Common myeloid progenitor, CD34-positive (primary cell): Measurements from ENCODE around the gene GRAMD1C.

Source experiments
- CTCF ChIA-PET: fragments of 350-600 bp; sonication (Branson Sonifier 250); formaldehyde crosslinking; loops from one replicate; lab custom pipeline; 2021; ENCODE audit warnings: antibody characterized with exemption; lab: Charles Lee
- POLR2A ChIA-PET: fragments of 350-600 bp; sonication (Branson Sonifier 250); formaldehyde crosslinking; loops from one replicate; lab custom pipeline; 2021; ENCODE audit warnings: antibody characterized with exemption; lab: Charles Lee
- DNase-seq, 3 donors: peaks; one replicate each; pipeline versions ENCODE4 v3.0.0 to v3.0.0-alpha.2; 2013
- H3K27ac ChIP-seq, 2 experiments: 1 replicate in 1 of 2; 2 replicates in 1 of 2; pipeline ENCODE4 v1.7.0; 2013; ENCODE audit warnings: inconsistent platforms in 2 of 2, low read length in 2 of 2, mild to moderate bottlenecking in 2 of 2, low read depth in 1 of 2, moderate library complexity in 1 of 2; ENCODE audit not compliant: severe bottlenecking in 2 of 2, insufficient read depth in 1 of 2, poor library complexity in 1 of 2
- H3K27me3 ChIP-seq, 5 experiments: replicated peaks in 2 of 5; 1 replicate in 3 of 5; 2 replicates in 2 of 5; pipeline versions ENCODE4 v1.6.1 to v1.7.0; 2013; ENCODE audit warnings: low read length in 4 of 5, mild to moderate bottlenecking in 2 of 5, moderate library complexity in 2 of 5, inconsistent platforms in 1 of 5; ENCODE audit not compliant: insufficient read depth in 5 of 5, control insufficient read depth in 4 of 5
- H3K36me3 ChIP-seq, 4 experiments: 1 replicate in 2 of 4; 2 replicates in 2 of 4; pipeline versions ENCODE4 v1.6.1 to v1.7.0; 2013; ENCODE audit warnings: low read length in 3 of 4, control low read depth in 1 of 4, mild to moderate bottlenecking in 1 of 4; ENCODE audit not compliant: control insufficient read depth in 4 of 4, insufficient read depth in 4 of 4
- H3K4me1 ChIP-seq, 4 experiments: 1 replicate in 3 of 4; 2 replicates in 1 of 4; pipeline versions ENCODE4 v1.6.1 to v1.7.1; 2013; ENCODE audit warnings: low read length in 3 of 4, mild to moderate bottlenecking in 3 of 4, control low read depth in 1 of 4, inconsistent platforms in 1 of 4, moderate library complexity in 1 of 4; ENCODE audit not compliant: control insufficient read depth in 4 of 4, insufficient read depth in 4 of 4; ENCODE audit errors: control extremely low read depth in 1 of 4
- H3K4me3 ChIP-seq, 7 experiments: 1 replicate in 4 of 7; 2 replicates in 3 of 7; pipeline versions ENCODE4 v1.5.1 to v1.7.0; 2013; ENCODE audit warnings: mild to moderate bottlenecking in 7 of 7, low read length in 6 of 7, moderate library complexity in 6 of 7, inconsistent platforms in 2 of 7, low read depth in 2 of 7, control low read depth in 1 of 7; ENCODE audit not compliant: insufficient read depth in 4 of 7, control insufficient read depth in 1 of 7; ENCODE audit errors: extremely low read depth in 1 of 7
- H3K9me3 ChIP-seq, 5 experiments: 1 replicate in 4 of 5; 2 replicates in 1 of 5; pipeline versions ENCODE4 v1.6.1 to v1.7.1; 2013; ENCODE audit warnings: low read length in 4 of 5, mild to moderate bottlenecking in 2 of 5, inconsistent platforms in 1 of 5, low read depth in 1 of 5, moderate library complexity in 1 of 5; ENCODE audit not compliant: control insufficient read depth in 4 of 5, insufficient read depth in 2 of 5; ENCODE audit errors: control extremely low read depth in 1 of 5
- WGBS: methylation state at CpG from one replicate; pipeline ENCODE4 v1.1.5; 2013; ENCODE audit not compliant: insufficient coverage; 5-methylcytosine and 5-hydroxymethylcytosine counted together

GRAMD1C gene

GRCh38 chr3:113832477-113833164, 6.0 kb upstream of the GRAMD1C start:
- DNase-seq, result no peak
- H3K9me3 ChIP-seq, result no peaks in the 10 kb centered on the region
- H3K27me3 ChIP-seq, result no peaks in the 10 kb centered on the region
- H3K27ac ChIP-seq, result no peak overlapping the region
- POLR2A ChIA-PET, result no interaction called here
- H3K4me3 ChIP-seq, result no peak overlapping the region
- CTCF ChIA-PET, result interaction anchor here (1.5 kb wide), 1 partner anchor 80 kb away, joined by 4 read pairs; no protein-coding TSS in a partner anchor
- H3K36me3 ChIP-seq, result no peaks in the 10 kb centered on the region
- peaks cover 3 to 21% (median 12%) of the 10 kb centered on the region in 4 experiments for H3K4me1 ChIP-seq
- WGBS, result 100% methylated on average over 1 of the region's 5 CpGs

- Histone ChIP-seq H3K4me3 (no peak overlapping the region), H3K9me3 (no peaks in the 10 kb centered on the region), H3K27ac (no peak overlapping the region), H3K36me3 (no peaks in the 10 kb centered on the region), H3K4me1 (peaks cover 3 to 21% (median 16%) of the 10 kb centered on the region in 4 experiments), H3K27me3 (no peaks in the 10 kb centered on the region)
- no peak for DNase-seq
- CTCF ChIA-PET, result interaction anchor here (0.8 kb wide), 1 partner anchor 94 kb away, joined by 3 read pairs; no protein-coding TSS in a partner anchor
- POLR2A ChIA-PET, result no interaction called here
Observed at GRCh38 chr3:113834983-113835382, 3.6 kb upstream of the GRAMD1C start.

DNA sequence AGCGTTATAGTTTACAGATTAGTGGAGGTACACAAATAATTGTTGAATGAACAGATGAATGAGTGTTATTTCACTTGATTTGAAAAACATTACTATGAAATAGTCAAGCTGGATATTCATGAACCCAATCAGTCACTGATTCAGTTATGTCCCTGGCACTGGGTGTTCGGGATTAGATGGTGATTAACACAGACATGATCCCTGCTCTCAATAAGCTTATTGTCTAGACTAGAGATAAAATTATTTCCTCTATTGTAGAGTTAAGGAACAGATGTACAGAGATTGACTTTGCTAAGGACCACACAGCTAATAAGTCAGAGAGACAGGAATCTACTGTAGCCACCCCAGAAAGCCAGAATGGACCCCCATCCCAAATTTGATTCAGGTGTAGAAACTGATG, 963 bp downstream of the GRAMD1C start:
- Histone ChIP-seq H3K4me1 (peaks cover 0 to 10% (median 4%) of the 10 kb centered on the region in 4 experiments), H3K36me3 (no peaks in the 10 kb centered on the region), H3K27me3 (no peaks in the 10 kb centered on the region), H3K4me3 (peak overlapping the region in 3 of 7 experiments; percentile 75 to 92 (median 80)), H3K27ac (no peak overlapping the region), H3K9me3 (no peaks in the 10 kb centered on the region)
- WGBS, result 83% methylated on average over 1 of the region's 2 CpGs
- DNase-seq, result no peak
- POLR2A ChIA-PET, result no interaction called here
- CTCF ChIA-PET, result interaction anchor here (0.9 to 1.6 kb wide), 8 partner anchors 16 to 112 kb away, joined by 3 to 5 read pairs (median 4); no protein-coding TSS in a partner anchor

GRCh38 chr3:113844622-113845222, 6.1 kb downstream of the GRAMD1C start:
- no peaks in the 10 kb centered on the region for H3K27me3 ChIP-seq
- peak; percentile 37 to 64 (median 51) for DNase-seq
- POLR2A ChIA-PET, result no interaction called here

GRCh38 chr3:113847247-113847646, 8.7 kb downstream of the GRAMD1C start:
- Histone ChIP-seq H3K9me3 (no peaks in the 10 kb centered on the region), H3K27ac (no peak overlapping the region), H3K27me3 (no peaks in the 10 kb centered on the region), H3K4me3 (no peak overlapping the region), H3K36me3 (no peaks in the 10 kb centered on the region), H3K4me1 (no peaks in the 10 kb centered on the region)
- no peak for DNase-seq
- POLR2A ChIA-PET, result no interaction called here
- CTCF ChIA-PET, result interaction anchor here (1.2 to 1.3 kb wide), 5 partner anchors 28 to 209 kb away, joined by 3 to 4 read pairs (median 3); partner anchors contain the start of genes CCDC191 and QTRT2

More at GRCh38 chr3:113844622-113845222, 6.1 kb downstream of the GRAMD1C start:
- Histone ChIP-seq H3K4me3 (no peak overlapping the region), H3K4me1 (no peaks in the 10 kb centered on the region), H3K27ac (no peak overlapping the region), H3K36me3 (no peaks in the 10 kb centered on the region), H3K9me3 (no peaks in the 10 kb centered on the region)
- CTCF ChIA-PET, result interaction anchor here (0.6 to 2.7 kb wide), 18 partner anchors 9 to 369 kb away, joined by 3 to 29 read pairs (median 3); partner anchors contain the start of gene CCDC191
- WGBS, result 100% methylated on average over 1 of the region's 4 CpGs

DNA sequence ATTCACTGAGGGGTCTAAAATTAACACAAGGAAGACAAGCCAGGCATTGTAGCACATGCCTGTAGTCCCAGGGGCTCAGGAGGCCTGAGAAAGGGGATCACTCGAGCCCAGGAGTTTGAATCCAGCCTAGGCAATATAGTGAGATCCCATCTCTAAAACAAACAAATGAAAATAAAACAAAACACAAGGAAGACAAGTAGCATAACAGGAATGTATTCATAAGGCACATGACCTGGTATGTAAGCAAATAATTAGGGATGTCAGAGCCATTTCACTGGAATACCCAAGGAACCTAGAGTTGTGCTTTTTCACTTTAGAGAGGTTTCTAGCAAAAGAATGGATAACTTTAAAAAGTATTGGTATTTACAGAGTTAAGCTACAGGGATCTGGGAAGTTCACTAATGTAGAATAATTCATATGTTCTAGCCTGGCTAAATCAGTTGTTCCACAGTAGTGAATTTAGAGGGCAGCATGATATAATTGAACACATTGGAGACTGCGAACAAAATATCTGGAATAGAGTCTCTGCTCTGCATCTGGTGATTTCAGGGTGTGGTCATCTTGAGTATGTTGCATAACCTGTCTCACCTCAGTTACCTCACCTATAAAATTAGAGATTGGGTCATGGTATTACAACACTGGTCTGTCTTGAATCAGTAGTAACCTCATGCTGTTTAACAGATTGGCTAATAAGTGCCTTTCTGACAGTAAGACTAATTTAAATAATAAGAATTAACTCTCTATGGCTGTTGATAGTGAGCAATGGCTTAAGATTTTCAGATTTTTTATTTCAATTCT, 9.3 kb downstream of the GRAMD1C start:
- DNase-seq, result no peak
- WGBS, result 100% methylated on average over 1 of the region's 2 CpGs
- no peak overlapping the region for H3K27ac ChIP-seq
- no peaks in the 10 kb centered on the region for H3K27me3 ChIP-seq
- H3K4me3 ChIP-seq, result no peak overlapping the region
- ChIA-PET CTCF (interaction anchor here (1.2 to 1.3 kb wide), 3 partner anchors 48 to 208 kb away, joined by 3 read pairs; partner anchors contain the start of genes CCDC191 and QTRT2), POLR2A (no interaction called here)
- H3K36me3 ChIP-seq, result no peaks in the 10 kb centered on the region
- H3K4me1 ChIP-seq, result no peaks in the 10 kb centered on the region
- H3K9me3 ChIP-seq, result no peaks in the 10 kb centered on the region
